Sigmoid colon (tissue), 4 donors: Measurements from ENCODE around the gene NPTX2.

ENCODE experiments used
- CTCF ChIP-seq, 4 experiments: fragments of 450-650 bp in 3 of 4; fragments of 200-600 bp in 1 of 4; IDR thresholded peaks; one replicate each; pipeline ENCODE4 v1.5.1; 2016 to 2019; ENCODE audit warnings: antibody characterized with exemption in 4 of 4, mild to moderate bottlenecking in 3 of 4, moderate library complexity in 2 of 4
- EP300 ChIP-seq, 4 donors: sonication (generic); formaldehyde crosslinking; IDR thresholded peaks; one replicate each; pipeline ENCODE4 v1.6.1; 2017; ENCODE audit warnings: antibody characterized with exemption in 4 of 4
- POLR2A ChIP-seq, 2 donors: fragments of 450-650 bp; IDR thresholded peaks; one replicate each; pipeline ENCODE4 v1.6.1; 2016; ENCODE audit warnings: antibody characterized with exemption in 2 of 2, mild to moderate bottlenecking in 2 of 2, moderate library complexity in 2 of 2
- POLR2AphosphoS5 ChIP-seq, 4 donors: sonication (generic); formaldehyde crosslinking; IDR thresholded peaks; one replicate each; pipeline ENCODE4 v1.6.1; 2017; ENCODE audit warnings: antibody characterized with exemption in 4 of 4

- TF ChIP-seq POLR2A (IDR thresholded peaks at IDR 0.05) (no peak), CTCF (IDR thresholded peaks at IDR 0.05) (no peak), EP300 (IDR thresholded peaks at IDR 0.05) (no peak), POLR2AphosphoS5 (IDR thresholded peaks at IDR 0.05) (no peak)
These were observed 22.3 kb upstream of the NPTX2 start for GRCh38 chr7:98594787-98595186.
